HG03280 (cell line): ENCODE measurements around the gene ABCA2.
"Not testable (repeated sequence)": the region's sequence is repeated elsewhere in the genome, so short reads cannot be mapped to it uniquely, and the experiment has no call there.

Experiments used
- ATAC-seq: cut with Tn5 transposase; IDR thresholded peaks from one replicate; pipeline ENCODE4 v1.9.1; 2021; ENCODE audit warnings: mild to moderate bottlenecking, moderate library complexity; ENCODE audit not compliant: unreplicated experiment

ABCA2 gene

GRCh38 chr9:137017791-137018497, 10.1 kb downstream of the ABCA2 start:
- ATAC-seq = no peak

GRCh38 chr9:137017071-137017470, 11.0 kb downstream of the ABCA2 start:
- ATAC-seq = no peak

- no peak for ATAC-seq
Observed at GRCh38 chr9:137016436-137016835, 11.6 kb downstream of the ABCA2 start.

GRCh38 chr9:137015976-137016375, 12.1 kb downstream of the ABCA2 start:
- no peak for ATAC-seq

- ATAC-seq = no peak
Observed at GRCh38 chr9:137015540-137015930, 12.5 kb downstream of the ABCA2 start.

GRCh38 chr9:137014776-137015539, 13.1 kb downstream of the ABCA2 start:
- ATAC-seq = no peak

- ATAC-seq = no peak
Observed at GRCh38 chr9:137014166-137014565, 13.9 kb downstream of the ABCA2 start.

GRCh38 chr9:137013571-137013940, 14.5 kb downstream of the ABCA2 start:
- ATAC-seq = no peak

- no peak for ATAC-seq
Observed at GRCh38 chr9:137012694-137013570, 15.1 kb downstream of the ABCA2 start.

GRCh38 chr9:137011907-137012675, 15.9 kb downstream of the ABCA2 start:
- ATAC-seq = no peak

- no peak for ATAC-seq
Observed at GRCh38 chr9:137011156-137011555, 16.9 kb downstream of the ABCA2 start.

- no peak for ATAC-seq
Observed at GRCh38 chr9:137009938-137010732, 17.9 kb downstream of the ABCA2 start.

GRCh38 chr9:137009217-137009616, 18.8 kb downstream of the ABCA2 start:
- no peak for ATAC-seq

GRCh38 chr9:137008312-137008711, 19.7 kb downstream of the ABCA2 start:
- no peak for ATAC-seq

- no peak for ATAC-seq
Observed at GRCh38 chr9:137007816-137008270, 20.2 kb downstream of the ABCA2 start.

- no peak for ATAC-seq
Observed at GRCh38 chr9:137007108-137007815, 20.8 kb downstream of the ABCA2 start.

- ATAC-seq = no peak
Observed at GRCh38 chr9:137006116-137007003, 21.7 kb downstream of the ABCA2 start.

GRCh38 chr9:137004285-137004684, 23.8 kb downstream of the ABCA2 start:
- not testable (repeated sequence) for ATAC-seq
